WTC11 (cell line): ENCODE results near the gene STOM.

Experiments
- CTCF ChIP-seq: fragments of 200-600 bp; IDR thresholded peaks from 2 replicates; pipeline ENCODE4 v1.8.0; 2022; ENCODE audit warnings: antibody characterized with exemption
- ESRRA ChIP-seq: sonication (generic); formaldehyde crosslinking; IDR thresholded peaks from 2 replicates; pipeline ENCODE4 v1.8.1; 2022; ENCODE audit warnings: mild to moderate bottlenecking, missing genetic modification reagents, borderline replicate concordance
- NR3C1 ChIP-seq: sonication (generic); formaldehyde crosslinking; conservative IDR thresholded peaks from 2 replicates; pipeline ENCODE4 v1.8.1; 2023; ENCODE audit warnings: low read depth, mild to moderate bottlenecking, missing genetic modification reagents
- ZBTB21 ChIP-seq: sonication (generic); formaldehyde crosslinking; IDR thresholded peaks from 2 replicates; pipeline ENCODE4 v1.8.1; 2023; ENCODE audit warnings: mild to moderate bottlenecking, missing genetic modification reagents, borderline replicate concordance
- TF ChIP-seq, protein P1 (sequence below): sonication (generic); formaldehyde crosslinking; IDR thresholded peaks from 2 replicates; pipeline ENCODE4 v1.8.0; 2022; ENCODE audit warnings: mild to moderate bottlenecking, missing genetic modification reagents

- TF ChIP-seq CTCF (no peak), ZBTB21 (CRISPR knock-in tag) (no peak), NR3C1 (CRISPR knock-in tag) (no peak), ESRRA (CRISPR knock-in tag) (no peak)
- TF ChIP-seq, protein P1, sequence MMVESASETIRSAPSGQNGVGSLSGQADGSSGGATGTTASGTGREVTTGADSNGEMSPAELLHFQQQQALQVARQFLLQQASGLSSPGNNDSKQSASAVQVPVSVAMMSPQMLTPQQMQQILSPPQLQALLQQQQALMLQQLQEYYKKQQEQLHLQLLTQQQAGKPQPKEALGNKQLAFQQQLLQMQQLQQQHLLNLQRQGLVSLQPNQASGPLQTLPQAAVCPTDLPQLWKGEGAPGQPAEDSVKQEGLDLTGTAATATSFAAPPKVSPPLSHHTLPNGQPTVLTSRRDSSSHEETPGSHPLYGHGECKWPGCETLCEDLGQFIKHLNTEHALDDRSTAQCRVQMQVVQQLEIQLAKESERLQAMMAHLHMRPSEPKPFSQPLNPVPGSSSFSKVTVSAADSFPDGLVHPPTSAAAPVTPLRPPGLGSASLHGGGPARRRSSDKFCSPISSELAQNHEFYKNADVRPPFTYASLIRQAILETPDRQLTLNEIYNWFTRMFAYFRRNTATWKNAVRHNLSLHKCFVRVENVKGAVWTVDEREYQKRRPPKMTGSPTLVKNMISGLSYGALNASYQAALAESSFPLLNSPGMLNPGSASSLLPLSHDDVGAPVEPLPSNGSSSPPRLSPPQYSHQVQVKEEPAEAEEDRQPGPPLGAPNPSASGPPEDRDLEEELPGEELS (CRISPR knock-in tag) = no peak
Measured at GRCh38 chr9:121368138-121368522, 1.9 kb downstream of the STOM start.
